Esophagus squamous epithelium (tissue), 4 donors: ENCODE measurements around the gene LDOC1.

Experiments used
- POLR2A ChIP-seq, 4 donors: fragments of 450-650 bp; IDR thresholded peaks; one replicate each; pipeline ENCODE4 v1.6.1; 2017; ENCODE audit warnings: antibody characterized with exemption in 4 of 4, mild to moderate bottlenecking in 4 of 4, moderate library complexity in 3 of 4
- TF ChIP-seq, protein P1 (sequence below), 6 experiments: fragments of 450-650 bp in 4 of 6; fragments of 200-600 bp in 2 of 6; sonication (generic) in 2 of 6; IDR thresholded peaks; one replicate each; pipeline ENCODE4 v1.5.1; 2016 to 2019; ENCODE audit warnings: antibody characterized with exemption in 6 of 6, mild to moderate bottlenecking in 4 of 6, moderate library complexity in 4 of 6

- TF ChIP-seq, protein P1, sequence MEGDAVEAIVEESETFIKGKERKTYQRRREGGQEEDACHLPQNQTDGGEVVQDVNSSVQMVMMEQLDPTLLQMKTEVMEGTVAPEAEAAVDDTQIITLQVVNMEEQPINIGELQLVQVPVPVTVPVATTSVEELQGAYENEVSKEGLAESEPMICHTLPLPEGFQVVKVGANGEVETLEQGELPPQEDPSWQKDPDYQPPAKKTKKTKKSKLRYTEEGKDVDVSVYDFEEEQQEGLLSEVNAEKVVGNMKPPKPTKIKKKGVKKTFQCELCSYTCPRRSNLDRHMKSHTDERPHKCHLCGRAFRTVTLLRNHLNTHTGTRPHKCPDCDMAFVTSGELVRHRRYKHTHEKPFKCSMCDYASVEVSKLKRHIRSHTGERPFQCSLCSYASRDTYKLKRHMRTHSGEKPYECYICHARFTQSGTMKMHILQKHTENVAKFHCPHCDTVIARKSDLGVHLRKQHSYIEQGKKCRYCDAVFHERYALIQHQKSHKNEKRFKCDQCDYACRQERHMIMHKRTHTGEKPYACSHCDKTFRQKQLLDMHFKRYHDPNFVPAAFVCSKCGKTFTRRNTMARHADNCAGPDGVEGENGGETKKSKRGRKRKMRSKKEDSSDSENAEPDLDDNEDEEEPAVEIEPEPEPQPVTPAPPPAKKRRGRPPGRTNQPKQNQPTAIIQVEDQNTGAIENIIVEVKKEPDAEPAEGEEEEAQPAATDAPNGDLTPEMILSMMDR (IDR thresholded peaks at IDR 0.05): no peak
- no peak for TF ChIP-seq POLR2A (IDR thresholded peaks at IDR 0.05)
Measured at GRCh38 chrX:141183000-141183399, 6.1 kb upstream of the LDOC1 start.
